Bronchial epithelial cell (primary cell): ENCODE measurements around the gene RAD51B. TPM values are rescaled to one million over a fixed set of nuclear protein-coding genes. Genes with fewer than 3 reads are reported as not detected.
"Not testable (repeated sequence)": the region's sequence is repeated elsewhere in the genome, so short reads cannot be mapped to it uniquely, and the experiment has no call there.

Experiments used
- DNase-seq: peaks from one replicate; pipeline ENCODE4 v3.0.0-alpha.2; 2010; ENCODE audit warnings: low read depth
- FAIRE-seq: peaks from 2 replicates; lab custom pipeline; 2011; peaks lifted over from hg19 to GRCh38; lab: Jason Lieb, UNC
- H3K27me3 ChIP-seq: 2 replicates; pipeline ENCODE4 v1.5.1; 2011; ENCODE audit warnings: low read length; ENCODE audit not compliant: control insufficient read depth, insufficient read depth
- H3K36me3 ChIP-seq: 2 replicates; pipeline ENCODE4 v1.5.1; 2011; ENCODE audit warnings: low read length; ENCODE audit not compliant: control insufficient read depth, insufficient read depth
- H3K4me3 ChIP-seq: 2 replicates; pipeline ENCODE4 v1.5.1; 2011; ENCODE audit warnings: mild to moderate bottlenecking, low read depth, low read length, control low read depth
- total RNA-seq: library from RNA; depleted of rRNA; stranded (reverse); fragments of >200 nt; gene quantifications from 2 replicates; pipeline ENCODE4 v1.2.1, GENCODE V29; 2014
- TF ChIP-seq, protein P1 (sequence below): IDR thresholded peaks from 2 replicates; pipeline ENCODE4 v1.5.1; 2011; ENCODE audit warnings: mild to moderate bottlenecking, moderate library complexity, low read length, control low read depth, inconsistent platforms; ENCODE audit not compliant: insufficient read depth, severe bottlenecking

Gene RAD51B
- total RNA-seq, 1 donor from 2014 or later = 12.1 TPM

DNA sequence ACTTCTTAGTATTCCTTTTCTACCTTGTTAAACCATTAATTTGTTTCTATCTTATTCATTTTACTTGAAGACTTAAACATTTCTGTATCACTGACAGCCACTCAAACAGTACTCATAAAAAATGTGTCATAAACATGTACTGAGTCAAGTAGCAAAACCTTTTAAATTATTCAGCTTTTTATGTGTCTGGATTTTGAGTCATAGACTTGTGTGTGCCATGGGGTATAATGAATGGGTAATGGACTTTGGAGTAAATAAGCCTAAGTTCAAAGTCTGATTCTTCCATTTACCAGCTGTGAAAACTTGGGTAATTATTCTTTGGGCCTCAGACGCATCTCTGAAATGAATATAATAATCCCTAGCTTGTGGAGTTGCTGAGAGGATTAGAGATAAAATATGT, 199.0 kb downstream of the RAD51B start:
- H3K27me3 ChIP-seq = no peaks in the 10 kb centered on the region
- H3K4me3 ChIP-seq = no peak overlapping the region
- H3K36me3 ChIP-seq = no peaks in the 10 kb centered on the region
- TF ChIP-seq, protein P1, sequence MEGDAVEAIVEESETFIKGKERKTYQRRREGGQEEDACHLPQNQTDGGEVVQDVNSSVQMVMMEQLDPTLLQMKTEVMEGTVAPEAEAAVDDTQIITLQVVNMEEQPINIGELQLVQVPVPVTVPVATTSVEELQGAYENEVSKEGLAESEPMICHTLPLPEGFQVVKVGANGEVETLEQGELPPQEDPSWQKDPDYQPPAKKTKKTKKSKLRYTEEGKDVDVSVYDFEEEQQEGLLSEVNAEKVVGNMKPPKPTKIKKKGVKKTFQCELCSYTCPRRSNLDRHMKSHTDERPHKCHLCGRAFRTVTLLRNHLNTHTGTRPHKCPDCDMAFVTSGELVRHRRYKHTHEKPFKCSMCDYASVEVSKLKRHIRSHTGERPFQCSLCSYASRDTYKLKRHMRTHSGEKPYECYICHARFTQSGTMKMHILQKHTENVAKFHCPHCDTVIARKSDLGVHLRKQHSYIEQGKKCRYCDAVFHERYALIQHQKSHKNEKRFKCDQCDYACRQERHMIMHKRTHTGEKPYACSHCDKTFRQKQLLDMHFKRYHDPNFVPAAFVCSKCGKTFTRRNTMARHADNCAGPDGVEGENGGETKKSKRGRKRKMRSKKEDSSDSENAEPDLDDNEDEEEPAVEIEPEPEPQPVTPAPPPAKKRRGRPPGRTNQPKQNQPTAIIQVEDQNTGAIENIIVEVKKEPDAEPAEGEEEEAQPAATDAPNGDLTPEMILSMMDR = no peak
- FAIRE-seq (no peak), DNase-seq (peak; percentile 40)

DNA sequence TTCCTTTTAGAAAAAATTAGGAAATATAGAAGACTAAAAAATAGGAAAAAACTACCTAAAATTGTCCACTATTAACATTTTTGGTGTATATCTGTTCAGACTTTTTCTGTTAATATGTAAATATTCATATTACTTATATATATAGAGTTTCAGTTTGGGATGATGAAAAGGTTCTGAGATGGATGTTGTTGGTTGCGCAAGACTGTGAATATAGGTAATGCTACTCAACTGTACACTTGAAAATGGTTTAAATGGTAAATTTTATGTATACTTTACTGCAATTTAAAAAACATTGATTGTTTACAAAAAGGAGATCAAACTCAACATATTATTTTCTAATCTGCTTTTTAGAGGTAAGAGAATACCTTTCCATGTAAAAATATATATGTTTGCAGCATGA, 200.9 kb downstream of the RAD51B start:
- no peaks in the 10 kb centered on the region for H3K27me3 ChIP-seq
- no peak overlapping the region for H3K4me3 ChIP-seq
- no peak for DNase-seq
- no peaks in the 10 kb centered on the region for H3K36me3 ChIP-seq
- no peak for FAIRE-seq
- TF ChIP-seq, protein P1 = no peak

DNA sequence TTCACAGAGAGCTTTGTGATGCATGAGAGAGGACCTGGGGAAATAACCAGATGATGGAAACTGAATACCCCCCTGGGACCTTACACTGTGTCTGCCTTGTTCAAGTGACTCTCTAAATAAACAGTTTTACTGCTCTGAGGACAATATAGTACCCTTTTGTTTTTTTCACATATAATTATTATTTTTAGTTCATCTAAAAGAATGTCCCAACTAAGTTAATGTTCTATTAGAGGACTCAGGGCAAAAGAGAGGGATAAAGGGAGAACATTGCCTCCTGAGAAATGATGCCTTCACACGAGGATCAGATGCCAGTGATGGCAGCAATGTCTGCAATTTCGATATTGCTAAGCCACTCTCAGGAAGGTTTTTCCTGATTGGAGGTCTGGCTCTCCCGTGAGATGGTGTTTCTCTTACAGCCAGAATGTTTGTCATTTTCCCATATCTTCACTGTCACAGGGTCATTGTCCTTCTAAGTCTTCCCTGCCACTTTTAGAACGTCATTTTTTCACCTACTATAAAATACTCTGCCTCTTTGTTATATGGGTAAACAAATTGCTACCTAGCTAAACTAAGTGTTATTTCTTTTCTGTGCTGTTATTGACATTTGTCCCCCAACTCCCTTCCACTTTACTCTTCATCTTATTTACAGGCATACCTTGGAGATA, 201.6 kb downstream of the RAD51B start:
- no peaks in the 10 kb centered on the region for H3K36me3 ChIP-seq
- no peak overlapping the region for H3K4me3 ChIP-seq
- FAIRE-seq (no peak), DNase-seq (no peak)
- TF ChIP-seq, protein P1 = no peak
- H3K27me3 ChIP-seq = no peaks in the 10 kb centered on the region

DNA sequence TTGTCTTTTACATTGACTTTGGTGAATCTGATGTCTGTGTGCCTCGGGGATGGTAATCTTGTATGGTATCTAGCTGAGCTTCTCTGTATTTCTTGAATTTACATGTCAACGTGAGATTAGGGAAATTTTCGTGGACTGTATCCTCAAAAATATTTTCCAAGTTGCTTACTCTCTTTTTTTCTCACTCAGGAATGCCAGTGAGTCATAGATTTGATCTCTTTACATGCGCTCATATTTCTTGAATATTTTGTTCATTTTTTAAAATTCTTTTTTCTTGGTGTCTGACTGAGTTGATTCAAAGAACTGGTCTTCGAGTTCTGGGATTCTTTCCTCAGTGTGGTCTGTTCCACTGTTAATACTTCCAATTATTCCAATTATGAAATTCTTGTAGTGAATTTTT, 207.7 kb downstream of the RAD51B start:
- FAIRE-seq (no peak), DNase-seq (peak; percentile 36)
- Histone ChIP-seq H3K36me3 (no peaks in the 10 kb centered on the region), H3K27me3 (no peaks in the 10 kb centered on the region), H3K4me3 (no peak overlapping the region)
- TF ChIP-seq, protein P1 = no peak

DNA sequence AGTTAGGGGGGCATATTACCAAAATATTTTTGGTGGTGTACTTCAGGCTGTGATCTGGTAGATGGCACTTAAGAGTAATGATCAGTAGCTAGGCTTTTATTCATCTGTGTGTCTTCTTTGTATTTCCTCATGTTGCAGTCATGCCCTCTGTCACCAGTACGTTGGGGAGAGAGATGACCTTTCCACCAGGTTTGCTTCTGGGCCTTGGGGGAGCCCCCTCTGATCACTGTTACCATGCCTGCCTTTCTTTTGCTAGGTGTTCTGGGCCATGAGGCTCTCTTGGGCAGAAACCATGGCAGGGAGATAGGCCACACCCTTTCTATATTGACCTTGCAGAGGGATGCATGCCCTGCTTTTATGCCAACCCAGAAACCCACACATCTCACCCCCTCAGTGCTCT, 208.5 kb downstream of the RAD51B start:
- H3K4me3 ChIP-seq = no peak overlapping the region
- no peaks in the 10 kb centered on the region for H3K36me3 ChIP-seq
- DNase-seq = no peak
- no peaks in the 10 kb centered on the region for H3K27me3 ChIP-seq
- TF ChIP-seq, protein P1 = no peak
- FAIRE-seq = no peak

DNA sequence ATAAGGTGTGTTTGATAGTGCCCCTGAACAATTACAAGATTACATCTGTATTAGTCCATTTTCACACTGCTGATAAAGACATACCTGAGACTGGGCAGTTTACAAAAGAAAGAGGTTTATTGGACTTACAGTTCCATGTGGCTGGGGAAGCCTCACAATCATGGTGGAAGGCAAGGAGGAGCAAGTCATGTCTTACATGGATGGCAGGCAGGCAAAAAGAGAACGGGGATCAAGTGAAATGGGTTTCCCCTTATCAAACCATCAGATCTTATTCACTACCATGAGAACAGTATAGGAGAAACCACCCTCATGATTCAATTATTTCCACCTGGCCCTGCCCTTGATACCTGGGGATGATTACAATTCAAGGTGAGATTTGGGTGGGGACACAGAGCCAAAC, 211.4 kb downstream of the RAD51B start:
- H3K27me3 ChIP-seq, H3K4me3 ChIP-seq, DNase-seq, H3K36me3 ChIP-seq, FAIRE-seq: not testable (repeated sequence)
